Gastroesophageal sphincter (tissue), 3 donors: Measurements from ENCODE around the gene CADM1.

ENCODE experiments used
- POLR2A ChIP-seq, 2 donors: fragments of 450-650 bp; IDR thresholded peaks; one replicate each; pipeline ENCODE4 v1.6.1; 2017; ENCODE audit warnings: antibody characterized with exemption in 2 of 2, mild to moderate bottlenecking in 2 of 2, moderate library complexity in 1 of 2
- TF ChIP-seq, protein P1 (sequence below), 4 experiments: fragments of 200-600 bp in 2 of 4; fragments of 450-650 bp in 2 of 4; sonication (generic) in 1 of 4; IDR thresholded peaks; one replicate each; pipeline ENCODE4 v1.5.1; 2017 to 2019; ENCODE audit warnings: antibody characterized with exemption in 4 of 4, mild to moderate bottlenecking in 2 of 4, moderate library complexity in 2 of 4

DNA sequence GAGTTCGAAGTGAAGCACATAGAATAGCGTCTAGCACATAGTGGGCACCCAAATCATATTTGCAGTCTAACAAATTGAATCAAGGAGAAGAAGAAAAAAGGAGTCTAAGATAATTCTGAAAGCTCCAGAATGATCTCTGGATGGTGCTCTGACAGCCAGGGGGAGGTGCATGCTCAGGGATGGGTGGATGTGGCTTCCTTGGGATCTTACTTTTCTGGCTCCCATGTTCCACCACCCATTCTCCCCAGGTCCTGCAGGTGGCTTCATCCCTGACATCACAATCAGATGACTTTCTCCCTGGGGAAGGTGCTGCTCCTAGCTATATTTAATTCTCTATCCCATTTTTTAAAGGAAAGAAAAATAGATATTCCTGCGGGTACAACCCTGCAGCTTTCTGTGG, 381.9 kb downstream of the CADM1 start:
- TF ChIP-seq, protein P1, sequence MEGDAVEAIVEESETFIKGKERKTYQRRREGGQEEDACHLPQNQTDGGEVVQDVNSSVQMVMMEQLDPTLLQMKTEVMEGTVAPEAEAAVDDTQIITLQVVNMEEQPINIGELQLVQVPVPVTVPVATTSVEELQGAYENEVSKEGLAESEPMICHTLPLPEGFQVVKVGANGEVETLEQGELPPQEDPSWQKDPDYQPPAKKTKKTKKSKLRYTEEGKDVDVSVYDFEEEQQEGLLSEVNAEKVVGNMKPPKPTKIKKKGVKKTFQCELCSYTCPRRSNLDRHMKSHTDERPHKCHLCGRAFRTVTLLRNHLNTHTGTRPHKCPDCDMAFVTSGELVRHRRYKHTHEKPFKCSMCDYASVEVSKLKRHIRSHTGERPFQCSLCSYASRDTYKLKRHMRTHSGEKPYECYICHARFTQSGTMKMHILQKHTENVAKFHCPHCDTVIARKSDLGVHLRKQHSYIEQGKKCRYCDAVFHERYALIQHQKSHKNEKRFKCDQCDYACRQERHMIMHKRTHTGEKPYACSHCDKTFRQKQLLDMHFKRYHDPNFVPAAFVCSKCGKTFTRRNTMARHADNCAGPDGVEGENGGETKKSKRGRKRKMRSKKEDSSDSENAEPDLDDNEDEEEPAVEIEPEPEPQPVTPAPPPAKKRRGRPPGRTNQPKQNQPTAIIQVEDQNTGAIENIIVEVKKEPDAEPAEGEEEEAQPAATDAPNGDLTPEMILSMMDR (IDR thresholded peaks at IDR 0.05), result no peak
- no peak for TF ChIP-seq POLR2A (IDR thresholded peaks at IDR 0.05)
